Neural cell (in vitro differentiated cells): Measurements from ENCODE around the gene ARMC9.

Experiments
- EP300 ChIP-seq: fragments of 450-650 bp; conservative IDR thresholded peaks from 2 replicates; pipeline ENCODE4 v1.6.1; 2014; ENCODE audit warnings: antibody characterized with exemption, mild to moderate bottlenecking, moderate library complexity; ENCODE audit not compliant: poor library complexity, severe bottlenecking
- POLR2AphosphoS5 ChIP-seq: IDR thresholded peaks from 2 replicates; pipeline ENCODE4 v1.6.1; 2012
- RAD21 ChIP-seq: fragments of 450-650 bp; conservative IDR thresholded peaks from 2 replicates; pipeline ENCODE4 v1.6.1; 2014; ENCODE audit warnings: antibody characterized with exemption, mild to moderate bottlenecking, moderate library complexity
- TF ChIP-seq, protein P1 (sequence below): fragments of 450-650 bp; IDR thresholded peaks from 2 replicates; pipeline ENCODE4 v1.5.1; 2014; ENCODE audit warnings: antibody characterized with exemption, mild to moderate bottlenecking, moderate library complexity; ENCODE audit not compliant: poor library complexity, severe bottlenecking
- TF ChIP-seq, protein P2 (sequence below): IDR thresholded peaks from 2 replicates; pipeline ENCODE4 v1.6.1; 2012; ENCODE audit warnings: borderline replicate concordance

DNA sequence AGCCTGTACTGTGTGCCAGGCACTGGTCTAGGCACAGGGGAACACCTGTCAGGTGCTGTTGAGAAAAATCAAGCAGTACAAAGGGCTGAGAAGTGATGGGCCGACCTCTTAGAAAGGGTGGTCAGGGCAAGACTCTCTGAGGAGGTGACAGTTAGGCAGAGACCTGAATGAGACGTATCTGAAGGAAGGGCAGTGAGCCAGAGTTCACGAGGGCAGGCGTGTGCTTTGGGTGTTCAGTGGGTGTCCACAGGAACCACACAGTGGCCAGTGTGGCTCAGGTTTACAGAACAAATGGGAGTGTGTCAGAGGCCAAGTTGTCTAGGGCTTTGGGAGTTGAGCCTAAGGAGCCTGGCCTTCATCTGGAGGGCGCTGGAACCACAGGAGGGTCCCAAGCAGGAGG is 6.2 kb downstream of the ARMC9 start:
- TF ChIP-seq, protein P1, sequence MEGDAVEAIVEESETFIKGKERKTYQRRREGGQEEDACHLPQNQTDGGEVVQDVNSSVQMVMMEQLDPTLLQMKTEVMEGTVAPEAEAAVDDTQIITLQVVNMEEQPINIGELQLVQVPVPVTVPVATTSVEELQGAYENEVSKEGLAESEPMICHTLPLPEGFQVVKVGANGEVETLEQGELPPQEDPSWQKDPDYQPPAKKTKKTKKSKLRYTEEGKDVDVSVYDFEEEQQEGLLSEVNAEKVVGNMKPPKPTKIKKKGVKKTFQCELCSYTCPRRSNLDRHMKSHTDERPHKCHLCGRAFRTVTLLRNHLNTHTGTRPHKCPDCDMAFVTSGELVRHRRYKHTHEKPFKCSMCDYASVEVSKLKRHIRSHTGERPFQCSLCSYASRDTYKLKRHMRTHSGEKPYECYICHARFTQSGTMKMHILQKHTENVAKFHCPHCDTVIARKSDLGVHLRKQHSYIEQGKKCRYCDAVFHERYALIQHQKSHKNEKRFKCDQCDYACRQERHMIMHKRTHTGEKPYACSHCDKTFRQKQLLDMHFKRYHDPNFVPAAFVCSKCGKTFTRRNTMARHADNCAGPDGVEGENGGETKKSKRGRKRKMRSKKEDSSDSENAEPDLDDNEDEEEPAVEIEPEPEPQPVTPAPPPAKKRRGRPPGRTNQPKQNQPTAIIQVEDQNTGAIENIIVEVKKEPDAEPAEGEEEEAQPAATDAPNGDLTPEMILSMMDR, result no peak
- TF ChIP-seq POLR2AphosphoS5, result no peak
- TF ChIP-seq, protein P2, sequence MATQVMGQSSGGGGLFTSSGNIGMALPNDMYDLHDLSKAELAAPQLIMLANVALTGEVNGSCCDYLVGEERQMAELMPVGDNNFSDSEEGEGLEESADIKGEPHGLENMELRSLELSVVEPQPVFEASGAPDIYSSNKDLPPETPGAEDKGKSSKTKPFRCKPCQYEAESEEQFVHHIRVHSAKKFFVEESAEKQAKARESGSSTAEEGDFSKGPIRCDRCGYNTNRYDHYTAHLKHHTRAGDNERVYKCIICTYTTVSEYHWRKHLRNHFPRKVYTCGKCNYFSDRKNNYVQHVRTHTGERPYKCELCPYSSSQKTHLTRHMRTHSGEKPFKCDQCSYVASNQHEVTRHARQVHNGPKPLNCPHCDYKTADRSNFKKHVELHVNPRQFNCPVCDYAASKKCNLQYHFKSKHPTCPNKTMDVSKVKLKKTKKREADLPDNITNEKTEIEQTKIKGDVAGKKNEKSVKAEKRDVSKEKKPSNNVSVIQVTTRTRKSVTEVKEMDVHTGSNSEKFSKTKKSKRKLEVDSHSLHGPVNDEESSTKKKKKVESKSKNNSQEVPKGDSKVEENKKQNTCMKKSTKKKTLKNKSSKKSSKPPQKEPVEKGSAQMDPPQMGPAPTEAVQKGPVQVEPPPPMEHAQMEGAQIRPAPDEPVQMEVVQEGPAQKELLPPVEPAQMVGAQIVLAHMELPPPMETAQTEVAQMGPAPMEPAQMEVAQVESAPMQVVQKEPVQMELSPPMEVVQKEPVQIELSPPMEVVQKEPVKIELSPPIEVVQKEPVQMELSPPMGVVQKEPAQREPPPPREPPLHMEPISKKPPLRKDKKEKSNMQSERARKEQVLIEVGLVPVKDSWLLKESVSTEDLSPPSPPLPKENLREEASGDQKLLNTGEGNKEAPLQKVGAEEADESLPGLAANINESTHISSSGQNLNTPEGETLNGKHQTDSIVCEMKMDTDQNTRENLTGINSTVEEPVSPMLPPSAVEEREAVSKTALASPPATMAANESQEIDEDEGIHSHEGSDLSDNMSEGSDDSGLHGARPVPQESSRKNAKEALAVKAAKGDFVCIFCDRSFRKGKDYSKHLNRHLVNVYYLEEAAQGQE, result no peak
- TF ChIP-seq RAD21, result no peak
- TF ChIP-seq EP300, result no peak
